HEK293 (cell line): ENCODE data around the gene TEP1.

Experiments used
- SETDB1 ChIP-seq: IDR thresholded peaks from one replicate; pipeline ENCODE4 v1.6.1; 2017; ENCODE audit warnings: mild to moderate bottlenecking, low read length, moderate library complexity, mixed read lengths; ENCODE audit not compliant: insufficient read length
- ZBTB20 ChIP-seq: fragments of 450-650 bp; formaldehyde crosslinking; IDR thresholded peaks from 2 replicates; pipeline ENCODE4 v1.5.1; 2016; ENCODE audit warnings: missing biosample characterization, missing genetic modification characterization
- ZNF121 ChIP-seq: fragments of 450-650 bp; formaldehyde crosslinking; IDR thresholded peaks from 2 replicates; pipeline ENCODE4 v1.5.1; 2016; ENCODE audit warnings: missing biosample characterization, missing genetic modification characterization
- ZNF169 ChIP-seq: fragments of 450-650 bp; formaldehyde crosslinking; IDR thresholded peaks from 2 replicates; pipeline ENCODE4 v1.5.1; 2016; ENCODE audit warnings: missing biosample characterization, missing genetic modification characterization
- ZNF239 ChIP-seq: fragments of 450-650 bp; formaldehyde crosslinking; IDR thresholded peaks from 2 replicates; pipeline ENCODE4 v1.5.1; 2016; ENCODE audit warnings: missing biosample characterization, missing genetic modification characterization
- ZNF274 ChIP-seq, 2 experiments: fragments of 200-500 bp in 1 of 2; fragments of 450-650 bp in 1 of 2; sonication (Bioruptor generic) in 1 of 2; formaldehyde crosslinking in 1 of 2; IDR thresholded peaks; 2 replicates each; pipeline versions ENCODE4 v1.5.1 to v1.6.1; 2014 to 2016; ENCODE audit warnings: borderline replicate concordance in 1 of 2, inconsistent platforms in 1 of 2, low read length in 1 of 2, missing biosample characterization in 1 of 2, missing genetic modification characterization in 1 of 2
- ZNF37A ChIP-seq: fragments of 450-650 bp; IDR thresholded peaks from 2 replicates; pipeline ENCODE4 v1.5.1; 2018; ENCODE audit warnings: missing biosample characterization, missing genetic modification characterization
- ZNF747 ChIP-seq: fragments of 450-650 bp; formaldehyde crosslinking; IDR thresholded peaks from 2 replicates; pipeline ENCODE4 v1.5.1; 2016; ENCODE audit warnings: missing biosample characterization, missing genetic modification characterization
- TF ChIP-seq, protein P1 (sequence below): fragments of 450-650 bp; formaldehyde crosslinking; IDR thresholded peaks from 2 replicates; pipeline ENCODE4 v1.5.1; 2016; ENCODE audit warnings: missing biosample characterization, missing genetic modification characterization
- TF ChIP-seq, protein P2 (sequence below): fragments of 450-650 bp; formaldehyde crosslinking; IDR thresholded peaks from 2 replicates; pipeline ENCODE4 v1.5.1; 2016; ENCODE audit warnings: missing biosample characterization, missing genetic modification characterization
- TF ChIP-seq, protein P3 (sequence below): fragments of 450-650 bp; formaldehyde crosslinking; IDR thresholded peaks from 2 replicates; pipeline ENCODE4 v1.5.1; 2017; ENCODE audit warnings: missing biosample characterization, missing genetic modification characterization
- TF ChIP-seq, protein P4 (sequence below): sonication (generic); formaldehyde crosslinking; IDR thresholded peaks from 2 replicates; pipeline ENCODE4 v1.8.1; 2022; ENCODE audit warnings: mild to moderate bottlenecking, moderate library complexity, missing genetic modification reagents
- TF ChIP-seq, protein P5 (sequence below): fragments of 450-650 bp; formaldehyde crosslinking; IDR thresholded peaks from 2 replicates; pipeline ENCODE4 v1.5.1; 2017; ENCODE audit warnings: missing biosample characterization, missing genetic modification characterization

- TF ChIP-seq SETDB1 (no peak), ZNF239 (tag by site-specific recombination) (no peak), ZNF274 (IDR thresholded peaks at IDR 0.05; ENCODE audit: low read length) (no peak), ZNF274 (tag by site-specific recombination; IDR thresholded peaks at IDR 0.05; ENCODE audit: borderline replicate concordance) (no peak), ZNF121 (no peak), ZNF169 (tag by site-specific recombination) (no peak), ZBTB20 (tag by site-specific recombination) (no peak), ZNF37A (tag by site-specific recombination) (no peak), ZNF747 (tag by site-specific recombination) (no peak)
- TF ChIP-seq, protein P1, sequence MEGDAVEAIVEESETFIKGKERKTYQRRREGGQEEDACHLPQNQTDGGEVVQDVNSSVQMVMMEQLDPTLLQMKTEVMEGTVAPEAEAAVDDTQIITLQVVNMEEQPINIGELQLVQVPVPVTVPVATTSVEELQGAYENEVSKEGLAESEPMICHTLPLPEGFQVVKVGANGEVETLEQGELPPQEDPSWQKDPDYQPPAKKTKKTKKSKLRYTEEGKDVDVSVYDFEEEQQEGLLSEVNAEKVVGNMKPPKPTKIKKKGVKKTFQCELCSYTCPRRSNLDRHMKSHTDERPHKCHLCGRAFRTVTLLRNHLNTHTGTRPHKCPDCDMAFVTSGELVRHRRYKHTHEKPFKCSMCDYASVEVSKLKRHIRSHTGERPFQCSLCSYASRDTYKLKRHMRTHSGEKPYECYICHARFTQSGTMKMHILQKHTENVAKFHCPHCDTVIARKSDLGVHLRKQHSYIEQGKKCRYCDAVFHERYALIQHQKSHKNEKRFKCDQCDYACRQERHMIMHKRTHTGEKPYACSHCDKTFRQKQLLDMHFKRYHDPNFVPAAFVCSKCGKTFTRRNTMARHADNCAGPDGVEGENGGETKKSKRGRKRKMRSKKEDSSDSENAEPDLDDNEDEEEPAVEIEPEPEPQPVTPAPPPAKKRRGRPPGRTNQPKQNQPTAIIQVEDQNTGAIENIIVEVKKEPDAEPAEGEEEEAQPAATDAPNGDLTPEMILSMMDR (tag by site-specific recombination) = no peak
- TF ChIP-seq, protein P2, sequence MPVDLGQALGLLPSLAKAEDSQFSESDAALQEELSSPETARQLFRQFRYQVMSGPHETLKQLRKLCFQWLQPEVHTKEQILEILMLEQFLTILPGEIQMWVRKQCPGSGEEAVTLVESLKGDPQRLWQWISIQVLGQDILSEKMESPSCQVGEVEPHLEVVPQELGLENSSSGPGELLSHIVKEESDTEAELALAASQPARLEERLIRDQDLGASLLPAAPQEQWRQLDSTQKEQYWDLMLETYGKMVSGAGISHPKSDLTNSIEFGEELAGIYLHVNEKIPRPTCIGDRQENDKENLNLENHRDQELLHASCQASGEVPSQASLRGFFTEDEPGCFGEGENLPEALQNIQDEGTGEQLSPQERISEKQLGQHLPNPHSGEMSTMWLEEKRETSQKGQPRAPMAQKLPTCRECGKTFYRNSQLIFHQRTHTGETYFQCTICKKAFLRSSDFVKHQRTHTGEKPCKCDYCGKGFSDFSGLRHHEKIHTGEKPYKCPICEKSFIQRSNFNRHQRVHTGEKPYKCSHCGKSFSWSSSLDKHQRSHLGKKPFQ (tag by site-specific recombination) = no peak
- TF ChIP-seq, protein P3, sequence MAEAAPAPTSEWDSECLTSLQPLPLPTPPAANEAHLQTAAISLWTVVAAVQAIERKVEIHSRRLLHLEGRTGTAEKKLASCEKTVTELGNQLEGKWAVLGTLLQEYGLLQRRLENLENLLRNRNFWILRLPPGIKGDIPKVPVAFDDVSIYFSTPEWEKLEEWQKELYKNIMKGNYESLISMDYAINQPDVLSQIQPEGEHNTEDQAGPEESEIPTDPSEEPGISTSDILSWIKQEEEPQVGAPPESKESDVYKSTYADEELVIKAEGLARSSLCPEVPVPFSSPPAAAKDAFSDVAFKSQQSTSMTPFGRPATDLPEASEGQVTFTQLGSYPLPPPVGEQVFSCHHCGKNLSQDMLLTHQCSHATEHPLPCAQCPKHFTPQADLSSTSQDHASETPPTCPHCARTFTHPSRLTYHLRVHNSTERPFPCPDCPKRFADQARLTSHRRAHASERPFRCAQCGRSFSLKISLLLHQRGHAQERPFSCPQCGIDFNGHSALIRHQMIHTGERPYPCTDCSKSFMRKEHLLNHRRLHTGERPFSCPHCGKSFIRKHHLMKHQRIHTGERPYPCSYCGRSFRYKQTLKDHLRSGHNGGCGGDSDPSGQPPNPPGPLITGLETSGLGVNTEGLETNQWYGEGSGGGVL (tag by site-specific recombination) = no peak
- TF ChIP-seq, protein P4, sequence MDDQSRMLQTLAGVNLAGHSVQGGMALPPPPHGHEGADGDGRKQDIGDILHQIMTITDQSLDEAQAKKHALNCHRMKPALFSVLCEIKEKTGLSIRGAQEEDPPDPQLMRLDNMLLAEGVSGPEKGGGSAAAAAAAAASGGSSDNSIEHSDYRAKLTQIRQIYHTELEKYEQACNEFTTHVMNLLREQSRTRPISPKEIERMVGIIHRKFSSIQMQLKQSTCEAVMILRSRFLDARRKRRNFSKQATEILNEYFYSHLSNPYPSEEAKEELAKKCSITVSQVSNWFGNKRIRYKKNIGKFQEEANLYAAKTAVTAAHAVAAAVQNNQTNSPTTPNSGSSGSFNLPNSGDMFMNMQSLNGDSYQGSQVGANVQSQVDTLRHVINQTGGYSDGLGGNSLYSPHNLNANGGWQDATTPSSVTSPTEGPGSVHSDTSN (CRISPR knock-in tag) = no peak
- TF ChIP-seq, protein P5, sequence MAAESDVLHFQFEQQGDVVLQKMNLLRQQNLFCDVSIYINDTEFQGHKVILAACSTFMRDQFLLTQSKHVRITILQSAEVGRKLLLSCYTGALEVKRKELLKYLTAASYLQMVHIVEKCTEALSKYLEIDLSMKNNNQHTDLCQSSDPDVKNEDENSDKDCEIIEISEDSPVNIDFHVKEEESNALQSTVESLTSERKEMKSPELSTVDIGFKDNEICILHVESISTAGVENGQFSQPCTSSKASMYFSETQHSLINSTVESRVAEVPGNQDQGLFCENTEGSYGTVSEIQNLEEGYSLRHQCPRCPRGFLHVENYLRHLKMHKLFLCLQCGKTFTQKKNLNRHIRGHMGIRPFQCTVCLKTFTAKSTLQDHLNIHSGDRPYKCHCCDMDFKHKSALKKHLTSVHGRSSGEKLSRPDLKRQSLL (tag by site-specific recombination) = no peak
Observed at GRCh38 chr14:20384886-20385285, 28.4 kb downstream of the TEP1 start.
